ENCODE measurements around the gene ERAP2. TPM values are rescaled to one million over a fixed set of nuclear protein-coding genes. Genes with fewer than 3 reads are reported as not detected.

ERAP2 gene
- total and polyA plus RNA-seq, 2 of the 13 experiments (the other 11 are each of a cell fraction or from before 2014, with no cell fraction given), result 12.8 to 16.6 TPM

GRCh38 chr5:96934708-96935558, 58.6 kb downstream of the ERAP2 start (continued):
- TF ChIP-seq MAFK (conservative IDR thresholded peaks at IDR 0.05 in 1 of 2, IDR thresholded peaks at IDR 0.05 in 1 of 2; ENCODE audit: low read length in 2 of 2) (no peak), CHD2 (IDR thresholded peaks at IDR 0.05; ENCODE audit: low read depth, low read length) (no peak), PAXIP1 (CRISPR knock-in tag; conservative IDR thresholded peaks at IDR 0.05) (0 out of 2 replicates have a peak, but pooled peaks have one; percentile 40), NFIC (IDR thresholded peaks at IDR 0.05; ENCODE audit: low read length) (no peak), ZNF263 (CRISPR knock-in tag; IDR thresholded peaks at IDR 0.05) (no peak; the same call in none of the 2 replicates), NFRKB (IDR thresholded peaks at IDR 0.05) (0 out of 2 replicates have a peak, but pooled peaks have one; percentile 41), ZNF580 (CRISPR knock-in tag; IDR thresholded peaks at IDR 0.05; ENCODE audit: borderline replicate concordance, low read depth) (no peak), ZNF431 (CRISPR knock-in tag; IDR thresholded peaks at IDR 0.05; ENCODE audit: borderline replicate concordance, low read depth) (peak; percentile 64; the same call in 1 of the 2 replicates), ZNF615 (CRISPR knock-in tag; IDR thresholded peaks at IDR 0.05; ENCODE audit: borderline replicate concordance) (no peak)
- TF ChIP-seq, protein P1, sequence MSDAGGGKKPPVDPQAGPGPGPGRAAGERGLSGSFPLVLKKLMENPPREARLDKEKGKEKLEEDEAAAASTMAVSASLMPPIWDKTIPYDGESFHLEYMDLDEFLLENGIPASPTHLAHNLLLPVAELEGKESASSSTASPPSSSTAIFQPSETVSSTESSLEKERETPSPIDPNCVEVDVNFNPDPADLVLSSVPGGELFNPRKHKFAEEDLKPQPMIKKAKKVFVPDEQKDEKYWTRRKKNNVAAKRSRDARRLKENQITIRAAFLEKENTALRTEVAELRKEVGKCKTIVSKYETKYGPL (CRISPR knock-in tag; IDR thresholded peaks at IDR 0.05), result no peak; the same call in 1 of the 2 replicates

All from HepG2 (cell line).